ENCODE measurements around the gene NUAK1.

The NUAK1 gene

GRCh38 chr12:106179086-106179485, 40.3 kb upstream of the NUAK1 start:
- peak; percentile 13 for DNase-seq (ENCODE audit: low read depth)
- no peak overlapping the region for H3K4me3 ChIP-seq (ENCODE audit: control insufficient read depth, low read depth, low read length)
- TF ChIP-seq CTCF (IDR thresholded peaks at IDR 0.05; ENCODE audit: control insufficient read depth, insufficient read depth, low read depth, low read length, missing control alignments): no peak

GRCh38 chr12:106178562-106178961, 39.8 kb upstream of the NUAK1 start:
- no peak for TF ChIP-seq CTCF (IDR thresholded peaks at IDR 0.05; ENCODE audit: control insufficient read depth, insufficient read depth, low read depth, low read length, missing control alignments)
- H3K4me3 ChIP-seq (ENCODE audit: control insufficient read depth, low read depth, low read length): no peak overlapping the region
- no peak for DNase-seq (ENCODE audit: low read depth)

- H3K4me3 ChIP-seq (ENCODE audit: control insufficient read depth, low read depth, low read length): no peak overlapping the region
- DNase-seq (ENCODE audit: low read depth): no peak
- TF ChIP-seq CTCF (IDR thresholded peaks at IDR 0.05; ENCODE audit: control insufficient read depth, insufficient read depth, low read depth, low read length, missing control alignments): no peak
Measured at GRCh38 chr12:106176560-106176959, 37.8 kb upstream of the NUAK1 start.

- TF ChIP-seq CTCF (IDR thresholded peaks at IDR 0.05; ENCODE audit: control insufficient read depth, insufficient read depth, low read depth, low read length, missing control alignments): no peak
- H3K4me3 ChIP-seq (ENCODE audit: control insufficient read depth, low read depth, low read length): no peak overlapping the region
- DNase-seq (ENCODE audit: low read depth): no peak
Measured at GRCh38 chr12:106174876-106175275, 36.1 kb upstream of the NUAK1 start.

- DNase-seq (ENCODE audit: low read depth): no peak
- TF ChIP-seq CTCF (IDR thresholded peaks at IDR 0.05; ENCODE audit: control insufficient read depth, insufficient read depth, low read depth, low read length, missing control alignments): no peak
- H3K4me3 ChIP-seq (ENCODE audit: control insufficient read depth, low read depth, low read length): no peak overlapping the region
Measured at GRCh38 chr12:106173442-106173841, 34.7 kb upstream of the NUAK1 start.

- no peak for TF ChIP-seq CTCF (IDR thresholded peaks at IDR 0.05; ENCODE audit: control insufficient read depth, insufficient read depth, low read depth, low read length, missing control alignments)
Measured at GRCh38 chr12:106171117-106171750, 32.5 kb upstream of the NUAK1 start.

More at GRCh38 chr12:106171117-106171750, 32.5 kb upstream of the NUAK1 start:
- no peak for DNase-seq (ENCODE audit: low read depth)
- no peak overlapping the region for H3K4me3 ChIP-seq (ENCODE audit: control insufficient read depth, low read depth, low read length)

Data from AG09309 (cell line).